GM18867 (cell line): ENCODE results near the gene MRPL20.
"Not testable (repeated sequence)": the region's sequence is repeated elsewhere in the genome, so short reads cannot be mapped to it uniquely, and the experiment has no call there.

Experiments used
- ATAC-seq: cut with Tn5 transposase; IDR thresholded peaks from one replicate; pipeline ENCODE4 v1.9.1; 2021; ENCODE audit warnings: mild to moderate bottlenecking, moderate library complexity; ENCODE audit not compliant: unreplicated experiment

MRPL20 gene

DNA sequence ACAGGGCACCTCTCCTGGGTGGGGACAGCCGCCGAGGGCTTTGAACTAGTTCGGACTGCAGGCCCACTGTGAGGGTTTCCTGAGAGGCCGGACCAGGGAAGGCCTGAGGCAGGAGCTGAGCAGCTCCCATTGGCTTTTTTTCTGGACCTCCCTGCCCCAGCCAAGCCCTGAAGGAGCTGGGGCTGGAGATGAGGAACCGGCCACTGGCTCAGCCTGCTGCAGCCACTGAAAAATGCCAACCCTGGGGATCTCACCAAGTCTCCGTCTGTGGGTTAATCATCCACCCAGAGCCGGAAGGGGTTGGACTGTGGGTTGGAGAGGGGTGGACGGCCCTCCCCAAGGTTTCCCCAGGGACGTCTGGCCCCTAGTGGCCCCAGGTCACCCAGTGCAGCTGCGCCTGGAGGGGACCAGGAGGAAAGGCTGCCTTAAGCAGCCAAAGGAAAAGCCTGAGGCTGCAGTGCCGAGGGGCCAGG is 30.8 kb upstream of the MRPL20 start:
- ATAC-seq: peak; percentile 54

DNA sequence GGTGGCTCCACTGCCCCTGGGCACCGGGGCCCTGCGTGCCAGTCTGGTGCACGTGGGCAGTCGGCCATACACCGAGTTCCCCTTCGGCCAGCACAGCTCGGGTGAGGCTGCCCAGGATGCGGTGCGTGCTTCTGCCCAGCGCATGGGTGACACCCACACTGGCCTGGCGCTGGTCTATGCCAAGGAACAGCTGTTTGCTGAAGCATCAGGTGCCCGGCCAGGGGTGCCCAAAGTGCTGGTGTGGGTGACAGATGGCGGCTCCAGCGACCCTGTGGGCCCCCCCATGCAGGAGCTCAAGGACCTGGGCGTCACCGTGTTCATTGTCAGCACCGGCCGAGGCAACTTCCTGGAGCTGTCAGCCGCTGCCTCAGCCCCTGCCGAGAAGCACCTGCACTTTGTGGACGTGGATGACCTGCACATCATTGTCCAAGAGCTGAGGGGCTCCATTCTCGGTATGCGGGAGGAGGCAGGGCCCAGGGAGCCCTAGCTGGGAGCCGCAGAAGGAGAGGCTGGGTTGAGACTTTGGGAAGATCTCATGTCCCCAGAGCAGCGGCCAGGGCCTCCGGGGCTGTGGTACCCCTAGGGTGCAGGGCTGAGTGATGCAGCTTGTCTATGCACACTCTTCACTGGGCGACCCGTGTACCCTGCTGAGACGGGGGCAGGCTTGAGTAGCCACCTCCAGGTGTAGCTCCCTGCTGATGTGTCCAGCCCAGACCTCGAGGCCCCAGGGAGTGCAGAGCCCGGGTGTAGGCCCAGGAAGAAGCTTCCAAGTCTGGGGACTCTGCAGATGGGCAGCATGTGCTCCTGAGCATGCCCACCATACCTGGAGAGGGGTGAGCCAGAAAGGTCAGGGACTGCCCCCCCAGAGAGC is 30.2 kb upstream of the MRPL20 start:
- ATAC-seq: no peak

DNA sequence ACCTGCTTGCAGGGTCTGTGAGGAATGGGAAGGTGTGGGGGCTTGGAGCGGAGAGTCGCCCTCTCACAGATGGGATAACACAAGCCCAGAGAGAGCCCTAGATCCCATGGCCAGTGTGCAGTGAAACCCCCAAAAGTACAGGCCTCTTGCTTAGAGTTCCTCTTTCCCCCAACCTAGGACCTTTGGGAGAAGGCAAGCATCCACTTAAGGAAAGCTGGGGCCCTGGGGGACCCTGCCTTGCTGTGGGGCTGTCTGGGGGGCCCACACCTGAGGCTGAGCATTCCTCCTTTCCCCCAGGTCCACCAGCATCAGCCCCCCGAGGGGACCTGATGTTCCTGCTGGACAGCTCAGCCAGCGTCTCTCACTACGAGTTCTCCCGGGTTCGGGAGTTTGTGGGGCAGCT is 29.5 kb upstream of the MRPL20 start:
- ATAC-seq: no peak

DNA sequence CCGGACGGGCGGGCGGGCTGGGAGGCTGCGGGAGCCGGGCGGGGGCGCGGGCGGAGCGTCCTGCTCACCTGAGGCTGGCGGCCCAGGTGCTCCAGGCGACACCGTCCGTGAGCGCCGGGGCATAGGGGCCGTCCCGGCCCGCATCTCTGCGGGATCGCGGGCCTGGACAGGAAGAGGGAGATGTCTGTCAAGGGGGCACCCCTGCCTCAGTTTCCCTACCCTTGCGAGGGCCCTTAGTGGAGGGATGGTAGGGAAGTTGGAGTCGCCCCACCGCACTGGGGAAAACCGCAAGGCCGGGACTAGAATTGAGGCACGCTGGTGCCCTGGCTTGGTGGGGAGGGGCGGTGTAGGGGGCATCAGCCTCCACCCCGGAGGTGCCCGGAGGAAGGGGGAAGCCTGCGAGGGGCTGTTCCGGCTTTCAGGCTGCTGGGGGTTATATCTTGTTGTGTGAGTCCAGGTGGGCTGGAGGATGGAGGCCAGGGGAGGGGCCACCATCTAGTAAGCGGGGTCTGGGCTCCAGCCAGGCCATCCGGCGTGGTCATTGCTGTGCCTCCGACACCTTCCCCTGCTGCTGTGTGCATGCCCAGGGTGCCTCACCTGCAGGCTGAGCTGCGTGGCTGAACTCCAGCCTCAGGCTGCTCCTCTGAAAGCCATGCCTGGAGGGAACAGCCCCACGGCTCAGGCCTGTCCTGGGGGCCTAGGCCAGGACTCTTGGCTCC is 29.0 kb upstream of the MRPL20 start:
- ATAC-seq: no peak

DNA sequence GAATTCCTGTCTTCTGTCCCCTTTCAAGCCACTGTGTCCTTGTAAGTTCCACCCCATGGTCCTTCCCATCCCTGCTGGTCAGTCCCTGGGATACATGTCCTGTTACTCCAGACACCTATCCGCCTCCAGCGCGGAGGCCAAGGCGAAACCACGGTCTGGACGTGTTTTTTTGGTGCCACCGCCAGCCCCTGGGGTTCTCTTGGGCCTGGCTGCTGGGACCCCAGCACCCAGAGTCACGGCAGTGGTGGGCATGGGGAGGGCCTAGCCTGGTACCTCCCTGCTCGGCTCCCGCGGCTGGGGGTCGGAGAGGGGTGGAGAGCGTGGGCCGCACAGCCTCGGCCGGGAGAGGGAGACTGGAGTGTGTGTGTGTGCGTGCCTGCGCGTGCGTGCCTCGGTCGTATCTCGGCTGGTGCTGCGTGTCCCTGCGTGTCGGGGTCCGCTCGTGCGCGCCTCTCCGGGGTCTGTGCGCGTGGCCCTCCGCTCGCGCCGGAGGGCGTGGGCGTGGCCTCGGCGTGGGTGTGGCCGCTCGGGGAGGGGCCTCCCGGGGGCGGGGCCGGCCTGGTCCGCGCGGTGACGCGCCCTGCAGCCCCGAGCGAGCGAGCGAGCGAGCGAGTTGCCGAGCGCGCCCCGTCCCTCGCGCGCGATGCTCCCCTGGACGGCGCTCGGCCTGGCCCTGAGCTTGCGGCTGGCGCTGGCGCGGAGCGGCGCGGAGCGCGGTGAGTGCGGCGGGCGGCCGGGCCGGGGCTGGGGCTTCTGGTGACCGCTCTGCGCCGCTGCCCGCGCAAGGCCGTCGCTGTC is 28.2 kb upstream of the MRPL20 start, which contains the start of gene VWA1:
TSS of gene VWA1 (plus strand) at position 585 of the 798 bp plus-strand sequence. CDS start at position 644, 59 bp downstream.
- no peak for ATAC-seq

DNA sequence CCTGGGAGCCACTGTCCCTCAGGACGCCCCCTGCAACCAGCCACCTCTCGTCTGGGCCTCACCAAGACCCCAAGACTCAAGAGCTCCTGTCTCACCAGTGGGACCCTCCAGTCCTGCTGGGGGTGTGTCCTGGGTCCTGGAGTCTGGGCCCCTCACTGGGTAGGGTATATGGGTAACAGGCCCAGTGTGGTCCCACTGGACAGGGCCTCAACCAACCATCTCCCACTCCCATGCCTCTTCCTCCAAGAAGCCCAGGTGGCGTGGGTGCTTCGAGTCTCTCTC is 27.7 kb upstream of the MRPL20 start:
- no peak for ATAC-seq

DNA sequence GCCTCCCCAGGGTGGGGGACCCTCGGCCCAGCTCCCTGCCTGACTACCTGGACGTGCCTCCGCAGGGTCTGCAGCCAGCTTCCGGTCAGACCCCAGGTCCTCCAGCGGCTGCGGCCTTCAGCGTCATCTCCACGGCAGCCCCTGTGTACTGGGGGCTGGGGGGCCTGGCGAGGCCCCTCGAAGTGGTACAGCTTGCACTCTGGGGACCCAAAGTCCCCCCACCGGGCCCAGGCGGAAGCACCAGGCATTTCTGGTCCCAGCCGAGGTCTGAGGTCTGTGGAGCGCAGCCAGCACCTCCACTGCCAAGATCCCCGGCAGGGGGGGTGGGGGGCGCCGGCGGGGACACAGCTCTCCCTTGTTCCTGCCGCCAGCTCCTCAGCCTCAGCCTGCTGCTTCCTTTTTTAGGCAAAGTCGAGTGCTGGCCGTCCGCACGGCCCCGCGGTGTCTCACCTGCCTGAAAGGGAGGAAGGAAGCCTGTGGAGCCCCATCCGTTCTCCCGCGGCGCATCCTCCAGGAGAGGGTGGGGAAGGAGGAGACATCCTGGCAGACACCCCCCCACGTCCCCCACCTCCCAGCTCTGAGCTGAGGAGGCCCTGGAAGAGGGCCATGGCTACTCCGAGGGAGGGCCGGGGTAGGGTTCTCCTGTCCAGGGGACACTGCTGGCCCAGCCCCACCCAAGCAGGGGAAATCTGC is 27.2 kb upstream of the MRPL20 start:
- ATAC-seq: no peak

DNA sequence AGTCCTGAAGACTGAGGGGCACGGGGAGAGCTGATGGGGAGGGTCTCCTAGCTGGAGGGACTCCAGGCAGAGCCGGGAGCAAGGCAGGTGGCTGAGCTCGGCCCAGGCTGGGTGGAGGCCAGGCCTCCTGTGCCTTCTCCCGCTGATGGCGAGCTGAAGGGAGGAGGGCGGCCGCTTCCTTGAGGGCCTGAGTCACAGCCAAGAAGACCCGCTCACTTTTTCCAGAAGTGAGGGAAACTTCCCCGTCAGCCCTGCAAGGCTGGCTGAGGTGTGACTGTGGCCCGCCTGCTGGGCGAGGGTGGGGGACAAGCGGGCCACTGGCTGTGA is 26.7 kb upstream of the MRPL20 start:
- ATAC-seq: no peak

DNA sequence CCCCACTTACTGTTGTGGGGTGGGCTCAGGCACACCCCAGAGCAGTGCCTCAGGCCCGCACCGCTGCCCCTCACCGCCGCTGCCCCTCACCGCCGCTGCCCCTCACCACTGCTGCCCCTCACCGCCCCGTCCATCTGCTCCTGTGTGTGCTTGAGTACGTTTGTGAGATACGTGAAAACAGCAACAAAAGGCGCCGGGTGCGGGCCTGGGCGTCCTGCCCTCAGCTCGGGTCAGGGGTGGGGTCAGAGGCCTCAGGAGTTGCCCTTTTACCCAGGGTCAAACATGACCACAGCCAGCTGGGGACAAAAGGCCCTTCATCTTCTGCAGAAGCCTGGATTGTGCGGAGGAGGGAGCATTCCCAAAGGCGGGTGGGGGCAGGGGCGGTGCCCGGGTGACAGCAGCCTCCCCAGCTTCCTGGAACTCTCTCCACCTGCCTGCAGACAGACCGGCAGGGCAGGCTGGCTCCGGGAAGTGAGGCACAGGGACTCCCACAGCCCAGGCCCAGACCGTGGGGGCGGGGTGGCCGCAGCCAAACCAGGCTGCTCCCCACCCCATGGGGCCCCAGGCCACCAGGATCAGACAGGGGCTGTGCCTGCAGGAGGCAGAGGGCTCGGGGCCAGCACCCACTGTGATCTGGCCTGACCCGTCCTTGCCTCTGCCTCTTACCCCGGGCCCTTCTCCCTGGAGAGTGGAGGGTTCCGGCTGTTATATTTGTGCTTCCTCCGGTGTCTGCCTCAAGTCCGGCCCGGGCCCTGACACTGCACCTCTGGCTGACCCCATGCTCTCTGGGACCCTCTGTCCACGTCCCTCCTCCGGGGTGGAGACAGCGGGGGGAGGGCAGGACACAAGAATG is 26.1 kb upstream of the MRPL20 start:
- ATAC-seq: no peak

DNA sequence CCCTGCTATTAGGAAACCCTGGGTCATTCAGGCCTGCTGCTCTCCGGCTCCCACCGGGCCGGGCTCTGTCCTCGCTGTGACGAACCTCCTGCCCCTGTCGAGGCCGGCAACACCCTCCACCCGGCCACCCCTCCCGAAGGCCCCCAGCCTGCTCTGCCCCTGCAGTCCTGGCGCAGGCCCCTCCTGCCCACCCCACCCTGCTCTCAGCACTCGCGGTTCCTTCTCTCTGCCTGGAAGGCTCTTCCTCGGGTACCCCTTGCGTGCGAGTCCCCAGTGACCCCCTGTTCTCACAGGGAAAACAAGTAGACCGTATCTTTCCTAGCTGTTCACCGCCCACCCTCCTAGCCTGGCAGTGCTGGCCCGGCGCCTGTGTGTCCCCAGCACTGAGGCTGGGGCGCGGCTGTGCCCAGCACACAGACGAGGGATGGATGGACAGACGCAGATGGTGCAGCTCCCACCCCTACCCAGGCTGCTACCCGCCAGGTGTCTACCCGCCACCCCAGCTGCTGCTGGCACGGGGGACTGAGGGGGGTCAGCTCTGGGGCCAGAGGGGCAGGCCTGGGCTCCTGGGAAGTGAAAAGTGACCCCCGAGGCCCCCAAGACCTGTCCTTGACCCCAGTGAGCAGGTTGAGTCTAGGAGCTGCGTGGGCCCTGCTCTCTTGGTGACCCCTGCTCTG is 25.3 kb upstream of the MRPL20 start:
- ATAC-seq: no peak

DNA sequence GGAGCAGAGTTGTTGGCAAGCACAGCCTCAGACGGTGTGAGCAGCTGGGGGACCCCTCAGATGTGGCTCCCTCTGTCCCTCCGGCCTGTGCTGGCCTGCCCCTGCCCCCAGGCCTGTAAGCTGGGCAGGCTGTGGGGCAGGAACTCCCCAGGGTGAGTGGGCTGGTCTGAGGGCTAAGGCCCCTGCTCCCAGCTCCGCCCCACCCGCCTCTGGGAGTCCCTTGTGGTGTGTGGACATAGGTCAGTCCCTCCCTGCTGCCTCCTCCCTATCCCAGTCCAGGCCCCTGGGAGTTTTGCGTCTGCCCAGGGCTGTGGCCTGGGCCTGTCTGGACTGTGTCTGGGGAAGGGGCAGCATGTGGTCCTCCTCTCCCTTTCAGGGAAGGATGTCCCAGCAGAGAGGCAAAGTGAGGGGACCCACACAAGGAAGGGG is 24.8 kb upstream of the MRPL20 start:
- no peak for ATAC-seq

DNA sequence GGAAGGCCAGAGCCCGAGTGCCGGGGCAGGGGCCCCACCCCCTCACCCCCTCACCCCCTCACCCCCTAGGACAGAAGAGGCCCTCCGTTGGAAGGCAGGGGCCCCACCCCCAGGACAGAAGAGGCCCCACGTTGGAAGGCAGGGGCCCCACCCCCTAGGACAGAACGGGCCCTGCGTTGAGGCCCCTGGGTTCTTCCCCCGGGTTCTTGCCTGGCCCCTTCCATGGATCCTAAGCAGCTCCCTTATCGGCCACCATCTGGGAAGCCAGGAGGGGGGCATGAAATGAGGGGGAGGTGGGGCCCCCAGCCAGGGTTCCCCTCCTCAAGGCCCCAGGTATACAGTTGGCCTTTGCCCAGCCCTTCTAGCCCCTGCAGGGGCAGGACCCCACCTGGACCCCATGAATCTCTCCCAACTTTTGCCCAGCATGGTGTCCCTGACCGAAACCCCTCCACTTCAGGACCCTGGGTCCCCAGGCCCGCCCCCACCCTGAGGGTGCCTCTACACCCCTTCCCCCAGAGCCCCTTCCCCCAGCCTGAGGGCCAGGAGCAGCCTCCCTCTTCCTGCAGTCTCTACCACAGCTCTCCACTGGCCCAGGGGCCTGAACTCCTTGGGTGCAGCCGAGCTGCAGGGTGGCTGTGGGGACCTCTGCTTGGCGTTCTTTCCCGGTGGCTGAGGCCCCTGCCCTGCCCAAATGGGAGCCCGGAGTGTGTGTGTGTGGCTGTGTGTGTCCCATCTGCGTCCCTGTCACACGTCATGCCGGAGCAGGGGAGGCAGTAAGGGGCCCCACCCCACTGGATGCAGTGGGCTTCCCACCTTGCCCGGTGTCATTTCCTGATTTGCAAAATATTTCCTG is 24.1 kb upstream of the MRPL20 start:
- ATAC-seq: no peak

DNA sequence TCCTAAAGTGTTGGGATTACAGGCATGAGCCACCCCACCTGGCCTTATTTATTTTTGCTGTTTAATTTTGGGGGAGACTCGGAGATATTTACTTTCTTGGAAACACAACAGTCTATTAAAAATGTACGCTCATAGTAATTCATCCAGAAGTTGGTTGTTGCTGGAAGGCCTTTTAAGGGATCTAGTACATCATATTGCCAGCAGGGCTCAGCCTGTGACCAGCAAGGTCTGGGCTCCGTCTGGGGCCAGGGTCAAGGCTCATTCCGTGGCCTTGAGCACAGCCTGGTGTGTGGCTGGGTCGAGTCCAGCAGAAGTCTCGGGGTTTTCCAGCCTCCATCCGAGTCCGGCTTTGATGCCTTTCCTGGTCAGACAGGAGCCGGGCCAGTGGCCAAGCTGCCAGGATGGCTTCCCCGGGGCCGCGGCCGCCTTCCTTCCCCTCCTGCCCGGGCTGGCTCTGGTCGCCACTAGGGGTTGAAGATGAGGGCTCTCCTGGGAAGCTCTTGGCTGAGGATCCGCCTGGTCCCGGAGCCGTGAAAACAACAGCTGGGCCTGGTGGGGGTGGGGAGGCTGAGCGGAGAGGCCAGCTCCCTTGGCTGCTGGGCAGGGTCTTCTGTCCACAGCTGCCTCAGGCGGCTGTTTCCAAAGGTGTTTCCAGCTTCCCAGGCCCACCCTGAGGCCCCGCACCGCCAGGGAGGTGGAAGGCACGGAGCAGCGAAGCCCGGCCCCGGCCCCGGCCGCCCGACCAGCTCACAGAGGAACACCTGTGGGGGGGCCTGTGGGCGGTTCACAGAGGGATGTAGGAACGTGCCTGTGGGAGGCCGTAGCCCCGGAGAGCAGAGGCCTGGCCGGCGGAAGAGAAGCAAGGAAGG is 23.3 kb upstream of the MRPL20 start:
- ATAC-seq: no peak

DNA sequence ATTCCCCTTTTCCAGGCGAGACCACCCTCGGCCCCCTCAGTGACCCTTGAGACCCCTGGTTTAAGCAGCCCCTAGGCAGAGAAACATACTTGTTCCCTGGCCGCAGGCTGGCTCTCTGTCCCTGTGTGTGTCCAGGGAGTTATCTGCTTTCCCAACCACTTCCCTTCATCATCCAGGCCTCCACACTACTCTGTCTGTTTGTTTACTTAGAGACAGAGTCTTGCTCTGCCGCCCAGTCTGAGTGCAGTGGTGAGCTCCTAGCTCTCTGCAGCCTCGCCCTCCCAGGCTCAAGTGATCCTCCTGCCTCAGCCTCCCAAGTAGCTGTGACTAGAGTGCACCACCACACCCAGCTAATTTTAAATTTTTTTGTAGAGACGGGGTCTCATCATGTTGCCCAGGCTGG is 22.6 kb upstream of the MRPL20 start:
- no peak for ATAC-seq

DNA sequence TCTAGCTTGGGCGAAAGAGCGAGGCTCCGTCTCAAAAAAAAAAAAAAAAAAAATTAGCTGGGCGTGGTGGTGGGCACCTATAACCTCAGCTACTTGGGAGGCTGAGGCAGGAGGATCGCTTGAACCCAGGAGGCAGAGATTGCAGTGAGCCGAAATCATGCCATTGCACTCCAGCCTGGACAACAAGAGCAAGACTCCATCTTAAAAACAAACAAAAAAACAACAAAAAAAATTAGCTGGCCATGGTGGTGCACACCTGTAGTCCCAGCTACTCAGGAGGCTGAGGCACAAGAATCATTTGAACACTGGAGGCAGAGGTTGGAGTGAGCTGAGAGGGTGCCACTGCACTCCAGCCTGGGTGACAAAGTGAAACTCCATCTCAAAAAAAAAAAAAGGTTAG is 21.9 kb upstream of the MRPL20 start:
- not testable (repeated sequence) for ATAC-seq

DNA sequence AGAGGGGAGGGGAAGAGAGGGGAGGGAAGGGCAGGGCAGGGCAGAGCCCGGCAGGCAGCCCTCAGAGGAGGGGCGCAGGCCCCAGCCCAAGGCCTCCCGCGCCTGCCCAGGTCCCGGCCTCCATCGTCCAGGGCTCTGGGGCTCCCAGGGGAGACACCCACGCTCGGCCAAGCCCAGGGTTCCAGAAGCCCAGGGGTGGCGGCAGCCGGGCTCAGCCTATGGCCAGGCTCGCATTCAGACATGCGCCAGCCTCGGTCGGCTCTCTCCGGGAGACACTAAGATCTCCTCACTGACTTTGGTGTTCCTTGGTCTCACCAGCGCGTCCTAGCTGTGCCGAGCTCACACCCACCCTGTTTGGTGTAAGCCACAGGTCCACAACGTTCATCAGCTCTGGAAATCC is 21.1 kb upstream of the MRPL20 start:
- no peak for ATAC-seq

DNA sequence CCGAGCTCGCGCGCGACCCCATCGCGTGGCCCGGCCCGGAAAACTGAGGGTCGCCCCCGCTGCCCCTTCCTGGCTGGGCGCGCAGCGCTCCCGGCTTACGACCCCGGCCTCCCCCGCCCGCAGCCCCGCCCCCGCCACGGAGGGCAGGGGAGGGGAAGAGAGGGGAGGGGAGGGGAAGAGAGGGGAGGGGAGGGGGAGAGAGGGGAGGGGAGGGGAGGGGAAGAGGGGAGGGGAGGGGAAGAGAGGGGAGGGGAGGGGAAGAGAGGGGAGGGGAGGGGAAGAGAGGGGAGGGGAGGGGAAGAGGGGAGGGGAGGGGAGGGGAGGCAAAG is 20.7 kb upstream of the MRPL20 start:
- ATAC-seq: no peak
